ENCODE results near the gene MAGEA9B. TPM values are rescaled to one million over a fixed set of nuclear protein-coding genes. Genes with fewer than 3 reads are reported as not detected.

The MAGEA9B gene
- polyA plus RNA-seq, 1 donor from 2014 or later = not detected

- Histone ChIP-seq H3K36me3 (ENCODE audit: insufficient read depth, low read length) (no peaks in the 10 kb centered on the region), H3K9me3 (ENCODE audit: low read length) (no peaks in the 10 kb centered on the region), H3K27me3 (ENCODE audit: insufficient read depth, low read depth, low read length) (no peaks in the 10 kb centered on the region), H3K4me2 (ENCODE audit: low read length) (no peak overlapping the region), H3K9me2 (ENCODE audit: insufficient read depth, low read length) (no peaks in the 10 kb centered on the region), H3K9ac (ENCODE audit: low read length) (no peak overlapping the region), H4K20me1 (ENCODE audit: insufficient read depth) (no peaks in the 10 kb centered on the region), H3F3A (ENCODE audit: insufficient read depth, low read length, poor library complexity, severe bottlenecking) (no peaks in the 10 kb centered on the region), H3K27ac (ENCODE audit: low read length) (no peak overlapping the region), H3K79me2 (replicated peaks; ENCODE audit: insufficient read depth, low read length) (no peaks in the 10 kb centered on the region), H2AFZ (ENCODE audit: low read depth, low read length) (no peak overlapping the region), H3K4me3 (ENCODE audit: low read length) (no peak overlapping the region)
- TF ChIP-seq EP300 (conservative IDR thresholded peaks at IDR 0.05; ENCODE audit: poor library complexity, severe bottlenecking) (no peak), POLR2AphosphoS5 (IDR thresholded peaks at IDR 0.05) (no peak), REST (IDR thresholded peaks at IDR 0.05; ENCODE audit: borderline replicate concordance) (no peak), MXI1 (conservative IDR thresholded peaks at IDR 0.05; ENCODE audit: poor library complexity, severe bottlenecking) (no peak), EZH2 (IDR thresholded peaks at IDR 0.05; ENCODE audit: borderline replicate concordance, insufficient read depth, low read length, poor library complexity, severe bottlenecking) (no peak), SMC3 (conservative IDR thresholded peaks at IDR 0.05; ENCODE audit: poor library complexity) (no peak), RAD21 (conservative IDR thresholded peaks at IDR 0.05) (no peak), CTCF (IDR thresholded peaks at IDR 0.05; ENCODE audit: poor library complexity, severe bottlenecking) (no peak), TAF1 (IDR thresholded peaks at IDR 0.05; ENCODE audit: low read depth) (no peak)
Measured at GRCh38 chrX:149572743-149573142, 14.5 kb downstream of the MAGEA9B start.

GRCh38 chrX:149571770-149572169 lies 15.5 kb downstream of the MAGEA9B start:
- no peaks in the 10 kb centered on the region for H3K79me2 ChIP-seq (replicated peaks; ENCODE audit: insufficient read depth, low read length)

More at GRCh38 chrX:149571770-149572169, 15.5 kb downstream of the MAGEA9B start:
- TF ChIP-seq REST (IDR thresholded peaks at IDR 0.05; ENCODE audit: borderline replicate concordance) (no peak), POLR2AphosphoS5 (IDR thresholded peaks at IDR 0.05) (no peak), TAF1 (IDR thresholded peaks at IDR 0.05; ENCODE audit: low read depth) (no peak), EP300 (conservative IDR thresholded peaks at IDR 0.05; ENCODE audit: poor library complexity, severe bottlenecking) (no peak), MXI1 (conservative IDR thresholded peaks at IDR 0.05; ENCODE audit: poor library complexity, severe bottlenecking) (no peak), CTCF (IDR thresholded peaks at IDR 0.05; ENCODE audit: poor library complexity, severe bottlenecking) (no peak), RAD21 (conservative IDR thresholded peaks at IDR 0.05) (no peak), SMC3 (conservative IDR thresholded peaks at IDR 0.05; ENCODE audit: poor library complexity) (no peak), EZH2 (IDR thresholded peaks at IDR 0.05; ENCODE audit: borderline replicate concordance, insufficient read depth, low read length, poor library complexity, severe bottlenecking) (no peak)
- H3K4me2 ChIP-seq (ENCODE audit: low read length) = no peak overlapping the region
- no peak overlapping the region for H3K27ac ChIP-seq (ENCODE audit: low read length)
- H3K9ac ChIP-seq (ENCODE audit: low read length) = no peak overlapping the region
- H3F3A ChIP-seq (ENCODE audit: insufficient read depth, low read length, poor library complexity, severe bottlenecking) = no peaks in the 10 kb centered on the region
- H3K36me3 ChIP-seq (ENCODE audit: insufficient read depth, low read length) = no peaks in the 10 kb centered on the region
- H3K27me3 ChIP-seq (ENCODE audit: insufficient read depth, low read depth, low read length) = no peaks in the 10 kb centered on the region
- no peaks in the 10 kb centered on the region for H3K9me3 ChIP-seq (ENCODE audit: low read length)
- no peak overlapping the region for H3K4me3 ChIP-seq (ENCODE audit: low read length)
- H3K9me2 ChIP-seq (ENCODE audit: insufficient read depth, low read length) = no peaks in the 10 kb centered on the region
- no peak overlapping the region for H2AFZ ChIP-seq (ENCODE audit: low read depth, low read length)
- H4K20me1 ChIP-seq (ENCODE audit: insufficient read depth) = no peaks in the 10 kb centered on the region
